AG09309 (cell line): ENCODE results near the gene RAP2A.

Source experiments
- DNase-seq: peaks from one replicate; pipeline ENCODE4 v3.0.0-alpha.2; 2010; ENCODE audit warnings: low read depth
- H3K4me3 ChIP-seq: 2 replicates; pipeline ENCODE4 v1.5.1; 2011; ENCODE audit warnings: mild to moderate bottlenecking, low read depth, low read length, moderate library complexity; ENCODE audit not compliant: control insufficient read depth
- TF ChIP-seq, protein P1 (sequence below): IDR thresholded peaks from 2 replicates; pipeline ENCODE4 v1.5.1; 2011; ENCODE audit warnings: mild to moderate bottlenecking, low read depth, low read length, inconsistent platforms; ENCODE audit not compliant: insufficient read depth, control insufficient read depth; ENCODE audit errors: missing control alignments

Gene RAP2A

DNA sequence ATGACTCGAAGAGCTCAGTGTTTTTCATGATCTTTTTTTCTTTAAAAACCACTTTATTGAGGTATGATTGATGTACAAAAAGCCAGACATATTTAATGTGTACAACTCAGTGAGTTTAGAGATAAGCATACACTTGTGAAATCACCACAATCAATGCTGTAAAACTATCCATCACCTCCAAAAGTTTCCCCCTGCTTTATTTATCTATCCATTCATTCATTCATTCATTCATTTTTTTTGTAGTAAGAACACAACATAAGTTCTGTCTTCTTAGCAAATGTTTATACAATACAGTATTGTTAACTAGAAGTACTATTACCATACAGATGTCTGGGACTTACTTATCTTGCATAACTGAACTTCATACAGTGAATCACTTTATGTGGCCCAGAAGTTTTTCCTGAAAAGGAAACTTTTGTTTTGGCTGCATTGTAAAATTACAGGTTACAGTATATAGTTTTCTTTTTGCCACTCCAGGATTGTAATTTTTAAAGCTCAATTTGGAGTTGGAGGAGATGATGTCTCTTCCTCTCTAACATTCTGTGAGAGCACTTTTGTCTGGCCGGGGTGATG is 6.7 kb downstream of the RAP2A start:
- DNase-seq: no peak
- no peak overlapping the region for H3K4me3 ChIP-seq
- TF ChIP-seq, protein P1, sequence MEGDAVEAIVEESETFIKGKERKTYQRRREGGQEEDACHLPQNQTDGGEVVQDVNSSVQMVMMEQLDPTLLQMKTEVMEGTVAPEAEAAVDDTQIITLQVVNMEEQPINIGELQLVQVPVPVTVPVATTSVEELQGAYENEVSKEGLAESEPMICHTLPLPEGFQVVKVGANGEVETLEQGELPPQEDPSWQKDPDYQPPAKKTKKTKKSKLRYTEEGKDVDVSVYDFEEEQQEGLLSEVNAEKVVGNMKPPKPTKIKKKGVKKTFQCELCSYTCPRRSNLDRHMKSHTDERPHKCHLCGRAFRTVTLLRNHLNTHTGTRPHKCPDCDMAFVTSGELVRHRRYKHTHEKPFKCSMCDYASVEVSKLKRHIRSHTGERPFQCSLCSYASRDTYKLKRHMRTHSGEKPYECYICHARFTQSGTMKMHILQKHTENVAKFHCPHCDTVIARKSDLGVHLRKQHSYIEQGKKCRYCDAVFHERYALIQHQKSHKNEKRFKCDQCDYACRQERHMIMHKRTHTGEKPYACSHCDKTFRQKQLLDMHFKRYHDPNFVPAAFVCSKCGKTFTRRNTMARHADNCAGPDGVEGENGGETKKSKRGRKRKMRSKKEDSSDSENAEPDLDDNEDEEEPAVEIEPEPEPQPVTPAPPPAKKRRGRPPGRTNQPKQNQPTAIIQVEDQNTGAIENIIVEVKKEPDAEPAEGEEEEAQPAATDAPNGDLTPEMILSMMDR: no peak

DNA sequence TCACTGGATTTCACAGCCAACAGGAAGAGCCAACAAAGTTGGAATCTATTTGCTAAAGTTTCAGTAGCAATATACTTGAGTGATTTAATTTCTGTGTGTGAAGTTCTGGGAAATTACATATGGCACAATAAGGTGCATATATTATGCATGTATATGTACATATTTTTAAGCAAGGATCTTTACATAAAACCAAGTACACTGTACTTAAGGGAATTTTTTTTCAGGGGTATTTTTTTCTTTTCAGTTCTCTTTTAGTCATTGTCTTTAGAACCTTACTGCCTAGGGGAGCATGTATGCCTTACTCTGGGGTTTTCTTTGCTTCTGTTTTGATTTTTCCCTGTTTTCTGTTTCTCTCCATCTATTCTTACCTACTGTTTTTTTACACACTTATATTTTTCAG is 7.4 kb downstream of the RAP2A start:
- no peak for DNase-seq
- H3K4me3 ChIP-seq: no peak overlapping the region
- TF ChIP-seq, protein P1: no peak

DNA sequence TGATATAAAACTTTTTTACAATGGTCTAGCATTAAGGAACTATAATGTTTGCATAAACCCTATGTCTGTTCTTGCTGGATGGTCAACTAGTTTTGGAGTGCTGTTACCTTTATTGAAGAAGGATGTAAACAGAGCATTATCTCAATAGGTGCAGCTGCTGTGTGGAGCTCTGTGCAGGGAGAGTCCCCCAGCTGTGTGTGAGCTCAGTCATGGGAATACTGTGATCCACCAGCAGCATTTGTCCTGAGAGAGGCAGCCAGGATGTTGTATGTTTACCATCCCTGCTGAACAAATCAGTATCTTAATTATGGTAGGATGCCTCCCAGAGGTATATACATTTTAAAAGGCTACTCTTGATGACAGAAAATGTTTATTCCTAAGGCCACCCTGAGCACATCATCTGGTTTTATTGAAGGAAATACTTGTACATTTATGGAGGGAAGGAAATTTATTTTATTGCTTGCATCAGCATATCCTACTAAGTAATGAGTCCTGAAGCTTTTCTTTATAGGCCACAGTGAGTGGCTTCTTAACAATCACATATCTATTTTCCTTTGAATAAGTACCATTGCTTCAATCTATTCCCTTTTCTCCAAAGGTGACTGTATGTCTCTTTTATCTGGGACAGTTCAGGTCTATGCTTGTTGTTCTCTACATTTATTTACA is 11.7 kb downstream of the RAP2A start:
- TF ChIP-seq, protein P1: no peak
- no peak overlapping the region for H3K4me3 ChIP-seq
- no peak for DNase-seq

DNA sequence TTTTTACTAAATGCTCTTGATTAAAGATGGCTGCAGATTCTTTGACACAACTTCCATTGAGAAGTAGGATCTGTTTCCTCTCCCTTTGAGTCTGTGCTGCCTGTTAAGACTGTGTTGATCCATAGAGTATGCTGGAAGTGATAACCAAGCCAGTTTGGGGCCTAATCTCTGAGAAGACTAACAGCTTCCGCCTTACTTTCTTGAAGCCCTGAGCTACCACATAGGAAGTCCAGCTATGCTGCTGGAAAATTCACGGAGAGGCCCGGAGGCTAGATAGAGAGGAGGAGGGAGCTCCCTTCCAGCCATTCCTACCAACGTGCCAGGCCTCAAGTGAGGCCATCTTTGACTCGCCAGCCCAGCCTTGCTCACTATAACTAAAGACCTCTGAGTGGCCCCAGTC is 12.5 kb downstream of the RAP2A start:
- TF ChIP-seq, protein P1: no peak
- H3K4me3 ChIP-seq: no peak overlapping the region
- no peak for DNase-seq

DNA sequence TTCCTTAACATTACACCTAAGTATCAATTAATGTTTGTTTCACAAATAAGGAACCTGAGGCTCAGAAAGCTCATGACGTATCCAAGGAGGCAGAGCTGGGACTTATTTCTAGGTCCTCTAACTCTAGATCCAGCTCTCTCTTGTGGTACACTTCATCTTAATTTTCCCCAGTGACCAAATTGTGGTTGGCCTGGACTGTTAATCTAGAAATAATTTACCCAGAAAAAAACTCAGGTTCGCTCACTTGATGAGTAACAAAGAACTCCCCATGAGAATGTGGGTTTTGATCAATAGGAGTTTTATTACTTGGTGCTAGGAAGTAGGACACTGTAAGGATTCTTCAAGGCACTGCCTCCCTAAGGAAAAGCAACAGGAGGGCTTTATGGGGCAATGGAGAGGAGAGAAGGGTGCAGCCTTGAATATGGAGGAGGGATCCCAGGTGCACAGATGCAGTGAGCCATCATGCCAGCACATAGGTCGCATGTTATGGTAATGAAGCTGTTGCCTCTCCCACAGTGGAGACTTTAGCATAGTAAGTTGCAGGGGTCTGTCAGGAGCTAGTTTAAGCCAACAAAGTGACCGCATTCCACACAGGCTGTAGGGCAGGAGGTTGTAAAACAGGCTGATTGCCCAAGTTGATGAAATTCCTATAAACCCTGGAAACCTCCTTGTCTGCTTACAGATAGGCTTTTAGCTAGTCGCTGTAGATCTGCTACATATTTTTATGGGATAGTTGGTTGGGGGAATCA is 14.7 kb downstream of the RAP2A start:
- TF ChIP-seq, protein P1: no peak
- no peak overlapping the region for H3K4me3 ChIP-seq
- DNase-seq: no peak

DNA sequence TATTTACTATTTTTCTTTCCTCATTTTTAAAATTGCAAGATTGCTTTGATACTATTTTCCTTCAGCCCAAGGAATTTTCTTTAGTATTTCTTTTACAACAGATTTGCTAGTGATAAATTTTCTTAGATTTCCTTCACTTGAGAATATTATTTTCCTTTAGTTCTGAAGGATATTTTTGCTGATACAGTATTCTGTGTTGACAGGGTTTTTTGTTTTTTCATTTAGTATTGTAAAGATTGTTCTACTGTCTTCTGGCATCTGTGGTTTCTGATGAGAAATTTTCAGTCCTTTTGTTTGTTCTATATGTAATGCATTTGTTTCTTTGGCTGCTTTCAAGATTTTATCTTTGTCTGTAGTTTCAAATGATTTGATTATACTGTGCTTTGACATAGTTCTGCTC is 20.7 kb downstream of the RAP2A start:
- TF ChIP-seq, protein P1: no peak
- DNase-seq: no peak
- no peak overlapping the region for H3K4me3 ChIP-seq
